Ovary (tissue), 9 donors: ENCODE measurements around the gene COPS2. TPM values are rescaled to one million over a fixed set of nuclear protein-coding genes. Genes with fewer than 3 reads are reported as not detected.

ENCODE experiments used
- DNase-seq, 5 donors: peaks; one replicate each; pipeline ENCODE4 v3.0.0-alpha.2; 2019 to 2020
- H3K27ac ChIP-seq, 2 donors: fragments of 200-600 bp; one replicate each; pipeline versions ENCODE4 v1.5.1 to v1.8.0; 2019 to 2022
- H3K27me3 ChIP-seq: fragments of 200-600 bp; one replicate; pipeline ENCODE4 v1.8.0; 2022
- H3K36me3 ChIP-seq: fragments of 200-600 bp; sonication (generic); one replicate; pipeline ENCODE4 v1.5.1; 2019
- H3K4me1 ChIP-seq: one replicate; pipeline ENCODE4 v1.8.1; 2013; ENCODE audit warnings: mild to moderate bottlenecking, moderate library complexity; ENCODE audit not compliant: insufficient read depth
- H3K4me3 ChIP-seq: fragments of 200-600 bp; sonication (generic); one replicate; pipeline ENCODE4 v1.5.1; 2017
- H3K9me3 ChIP-seq, 2 donors: fragments of 200-600 bp in 1 of 2; sonication (generic) in 1 of 2; one replicate each; pipeline versions ENCODE4 v1.5.1 to v1.8.1; 2013 to 2019; ENCODE audit warnings: mild to moderate bottlenecking in 1 of 2, moderate library complexity in 1 of 2
- EP300 ChIP-seq: sonication (generic); formaldehyde crosslinking; IDR thresholded peaks from one replicate; pipeline ENCODE4 v1.6.1; 2017; ENCODE audit warnings: antibody characterized with exemption
- POLR2A ChIP-seq: fragments of 450-650 bp; IDR thresholded peaks from one replicate; pipeline ENCODE4 v1.6.1; 2017; ENCODE audit warnings: antibody characterized with exemption, mild to moderate bottlenecking, moderate library complexity
- WGBS, 3 donors: extraction: QIAGEN DNeasy Blood & Tissue Kit in 1 of 3; methylation state at CpG; one replicate each; pipeline versions ENCODE4 v1.1.5 to v1.1.7; 2013 to 2017; 5-methylcytosine and 5-hydroxymethylcytosine counted together
- intact Hi-C, 4 donors: fragments of 100-400 bp; cut with DNase I; formaldehyde crosslinking; loops; one replicate each; pipeline versions ENCODE4 v1.11.0 to v1.15.1; 2022 to 2023
- polyA plus RNA-seq, 2 donors: library from polyadenylated mRNA; stranded (reverse); fragments of 200-250 nt in 1 of 2; fragments of 350-450 nt in 1 of 2; fragmentation: Illumina TruSeq in 1 of 2; extraction: RNeasy Lipid Tissue Mini Kit (QIAGEN cat#74804) in 1 of 2; gene quantifications; one replicate each; pipeline ENCODE4 v1.2.3, GENCODE V29; 2013 to 2014
- total RNA-seq, 7 donors: library from RNA; depleted of rRNA in 2 of 7; stranded (reverse); fragments of >200 nt in 2 of 7; fragmentation: NEBNext Ultra II Directional in 3 of 7; extraction: Animal tissue kit (Norgen Biotek cat#: 25700) in 3 of 7; gene quantifications; one replicate each; pipeline versions ENCODE4 v1.1.0 to v1.2.4, GENCODE V29; 2016 to 2023
- TF ChIP-seq, protein P1 (sequence below), 3 donors: fragments of 450-650 bp in 2 of 3; fragments of 200-600 bp in 1 of 3; IDR thresholded peaks; one replicate each; pipeline versions ENCODE4 v1.5.1 to v1.8.0; 2016 to 2022; ENCODE audit warnings: antibody characterized with exemption in 3 of 3, mild to moderate bottlenecking in 1 of 3
- donor health status: DM: no; HTN: no; CAD: no; lungs with moderate emphysema.
- donor health status: DM: no; HTN: no; CAD: no.
- donor health status: Bipolar disorder and iron deficiency.
- donor health status: DM: yes; HTN: yes; CAD: no.
- donor health status: DM: no; HTN: no; CAD: no.
- donor health status: DM: yes; HTN: yes; CAD: no.

COPS2 gene
- total and polyA plus RNA-seq, 9 donors = 44.2 to 95.4 (median 80.0) TPM

DNA sequence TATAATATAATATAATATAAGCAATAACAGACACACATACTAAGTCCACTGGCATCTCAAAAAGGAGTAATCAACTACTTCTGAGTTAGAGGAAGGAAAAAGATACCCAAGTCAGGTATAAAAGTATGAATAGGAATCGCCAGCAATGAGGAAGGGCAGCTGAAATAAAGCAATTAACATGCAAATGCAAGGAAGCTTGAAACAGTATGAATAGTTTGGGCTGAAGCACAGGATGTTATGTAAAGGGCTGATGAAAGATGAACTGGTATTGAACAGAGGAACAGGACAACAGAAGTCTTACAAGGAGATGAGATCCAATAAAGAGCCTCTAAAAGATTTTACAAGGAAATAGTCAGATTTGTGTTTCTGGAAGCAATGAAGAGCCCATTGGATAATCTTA is 7.1 kb downstream of the COPS2 start:
- H3K4me1 ChIP-seq = peaks cover 3% of the 10 kb centered on the region
- intact Hi-C loops = loop anchor here in 1 of 4 donors (5.0 kb wide), 1 partner anchor 286 kb away; no protein-coding TSS in a partner anchor
- no peaks in the 10 kb centered on the region for H3K27me3 ChIP-seq
- H3K4me3 ChIP-seq = no peak overlapping the region
- H3K27ac ChIP-seq = no peak overlapping the region
- H3K9me3 ChIP-seq = no peaks in the 10 kb centered on the region
- WGBS, 3 donors = 68 to 84% (median 75%) methylated on average over 1 of the region's 1 CpG
- TF ChIP-seq EP300 (no peak), POLR2A (no peak)
- TF ChIP-seq, protein P1, sequence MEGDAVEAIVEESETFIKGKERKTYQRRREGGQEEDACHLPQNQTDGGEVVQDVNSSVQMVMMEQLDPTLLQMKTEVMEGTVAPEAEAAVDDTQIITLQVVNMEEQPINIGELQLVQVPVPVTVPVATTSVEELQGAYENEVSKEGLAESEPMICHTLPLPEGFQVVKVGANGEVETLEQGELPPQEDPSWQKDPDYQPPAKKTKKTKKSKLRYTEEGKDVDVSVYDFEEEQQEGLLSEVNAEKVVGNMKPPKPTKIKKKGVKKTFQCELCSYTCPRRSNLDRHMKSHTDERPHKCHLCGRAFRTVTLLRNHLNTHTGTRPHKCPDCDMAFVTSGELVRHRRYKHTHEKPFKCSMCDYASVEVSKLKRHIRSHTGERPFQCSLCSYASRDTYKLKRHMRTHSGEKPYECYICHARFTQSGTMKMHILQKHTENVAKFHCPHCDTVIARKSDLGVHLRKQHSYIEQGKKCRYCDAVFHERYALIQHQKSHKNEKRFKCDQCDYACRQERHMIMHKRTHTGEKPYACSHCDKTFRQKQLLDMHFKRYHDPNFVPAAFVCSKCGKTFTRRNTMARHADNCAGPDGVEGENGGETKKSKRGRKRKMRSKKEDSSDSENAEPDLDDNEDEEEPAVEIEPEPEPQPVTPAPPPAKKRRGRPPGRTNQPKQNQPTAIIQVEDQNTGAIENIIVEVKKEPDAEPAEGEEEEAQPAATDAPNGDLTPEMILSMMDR (IDR thresholded peaks at IDR 0.05) = no peak
- no peak for DNase-seq
- no peaks in the 10 kb centered on the region for H3K36me3 ChIP-seq

DNA sequence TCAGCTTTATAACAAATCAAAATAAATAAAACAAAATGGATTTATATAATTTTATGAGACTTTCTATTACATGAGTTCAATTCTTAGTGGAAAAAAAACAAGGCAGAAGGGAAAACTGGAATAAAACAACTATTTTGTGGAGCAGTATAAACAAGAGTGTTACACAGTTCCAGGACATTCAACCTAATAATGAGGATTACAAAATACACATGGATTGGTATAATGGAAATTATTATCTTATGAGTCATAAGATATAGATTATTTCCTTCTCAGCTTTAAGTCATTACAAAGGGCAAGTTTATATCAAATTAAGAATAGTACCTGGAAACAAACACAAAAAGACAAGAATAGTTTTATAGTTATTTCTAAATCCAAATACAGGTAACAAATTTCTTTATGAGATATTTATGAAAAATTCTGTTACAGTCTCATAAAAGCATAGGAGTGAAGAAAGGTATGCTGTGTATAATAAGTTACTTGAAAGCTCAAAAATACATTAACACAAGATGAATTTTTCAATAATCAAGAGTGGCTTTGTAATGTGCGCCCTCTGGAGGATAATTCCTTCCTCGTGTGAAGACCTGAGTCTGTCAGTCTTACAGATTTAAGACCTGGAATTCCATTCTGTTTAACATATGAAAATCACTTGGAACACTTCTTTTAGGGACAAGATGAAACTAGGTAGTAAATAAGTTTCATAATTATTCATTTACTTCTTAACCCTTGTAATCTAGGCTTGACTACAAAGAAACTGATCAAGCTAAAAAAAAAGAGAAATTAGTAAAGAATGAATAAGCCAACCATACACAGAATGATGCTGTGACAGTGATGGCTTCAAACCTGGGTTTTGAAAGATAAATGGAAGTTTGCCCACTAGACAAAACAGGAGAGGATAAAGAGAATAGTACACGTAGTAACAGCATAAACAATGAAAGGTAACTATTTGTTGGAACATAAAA is 9.5 kb downstream of the COPS2 start:
- no peak overlapping the region for H3K4me3 ChIP-seq
- peaks cover 2% of the 10 kb centered on the region for H3K4me1 ChIP-seq
- no peak overlapping the region for H3K27ac ChIP-seq
- no peaks in the 10 kb centered on the region for H3K27me3 ChIP-seq
- intact Hi-C loops = loop anchor here in 1 of 4 donors (5.0 kb wide), 1 partner anchor 284 kb away; no protein-coding TSS in a partner anchor
- no peaks in the 10 kb centered on the region for H3K9me3 ChIP-seq
- no peak for DNase-seq
- 32 to 37% (median 32%) methylated on average over 3 of the region's 3 CpGs for whole genome bisulfite sequencing, 3 donors
- TF ChIP-seq POLR2A (no peak), EP300 (no peak)
- TF ChIP-seq, protein P1 (IDR thresholded peaks at IDR 0.05) = peak in 1 of 3 donors; percentile 22
- no peaks in the 10 kb centered on the region for H3K36me3 ChIP-seq

DNA sequence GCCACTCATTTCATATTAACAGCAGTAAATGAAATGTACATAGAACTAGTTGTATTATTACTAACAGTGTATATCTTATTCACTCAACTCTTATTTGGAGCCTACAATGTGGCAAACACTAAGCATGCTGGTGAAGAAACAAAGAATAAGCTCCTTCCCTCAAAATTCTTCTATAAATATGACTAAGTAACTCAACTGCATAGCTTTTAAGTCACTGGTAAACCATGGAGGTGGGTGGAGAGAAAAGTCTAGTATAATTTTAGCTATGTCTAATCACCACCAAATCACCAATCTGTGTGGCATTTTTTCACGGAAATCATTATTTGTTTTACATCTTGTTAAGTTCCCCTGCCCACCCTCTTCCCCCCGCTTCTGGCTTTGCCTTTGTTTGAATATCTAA is 17.5 kb downstream of the COPS2 start:
- Histone ChIP-seq H3K36me3 (no peaks in the 10 kb centered on the region), H3K4me3 (no peak overlapping the region), H3K27ac (no peak overlapping the region), H3K27me3 (no peaks in the 10 kb centered on the region), H3K9me3 (no peaks in the 10 kb centered on the region), H3K4me1 (no peaks in the 10 kb centered on the region)
- TF ChIP-seq POLR2A (no peak), EP300 (no peak)
- TF ChIP-seq, protein P1 (IDR thresholded peaks at IDR 0.05) = no peak
- no peak for DNase-seq
- 88 to 90% (median 90%) methylated on average over 2 of the region's 2 CpGs for WGBS, 3 donors
- intact Hi-C loops = loop anchor here in 1 of 4 donors (10.0 kb wide), 1 partner anchor 273 kb away; no protein-coding TSS in a partner anchor

DNA sequence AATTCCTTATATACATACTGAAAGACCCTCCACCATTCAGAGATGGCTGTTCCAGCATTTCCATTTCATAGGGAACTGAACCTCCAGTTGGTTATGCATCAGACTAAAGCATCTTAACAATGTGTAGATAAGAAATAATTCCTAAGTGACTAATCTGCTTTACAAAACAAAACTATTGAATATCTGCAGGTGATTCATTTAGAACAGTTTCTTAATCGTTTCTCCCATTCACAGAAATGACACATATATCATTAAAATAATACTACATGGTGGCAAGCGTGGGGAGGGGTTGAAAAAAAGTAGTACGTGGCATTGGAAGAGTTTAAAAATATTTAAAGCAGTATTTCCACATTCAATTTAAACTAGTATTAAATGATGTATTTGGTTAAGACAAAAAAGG is 19.5 kb downstream of the COPS2 start:
- DNase-seq = no peak
- H3K4me3 ChIP-seq = no peak overlapping the region
- 65 to 72% (median 67%) methylated on average over 3 of the region's 3 CpGs for WGBS, 3 donors
- H3K27me3 ChIP-seq = no peaks in the 10 kb centered on the region
- no peaks in the 10 kb centered on the region for H3K36me3 ChIP-seq
- no peaks in the 10 kb centered on the region for H3K4me1 ChIP-seq
- TF ChIP-seq EP300 (no peak), POLR2A (no peak)
- TF ChIP-seq, protein P1 (IDR thresholded peaks at IDR 0.05) = no peak
- intact Hi-C loops = loop anchor here in 1 of 4 donors (10.0 kb wide), 1 partner anchor 271 kb away; no protein-coding TSS in a partner anchor
- no peaks in the 10 kb centered on the region for H3K9me3 ChIP-seq
- H3K27ac ChIP-seq = no peak overlapping the region
